Fibroblast of lung (primary cell): Measurements from ENCODE around the gene FBN3. TPM values are rescaled to one million over a fixed set of nuclear protein-coding genes. Genes with fewer than 3 reads are reported as not detected.

Experiments used
- DNase-seq, 2 donors: peaks; one replicate each; pipeline versions ENCODE4 v3.0.0 to v3.0.0-alpha.2; 2010; ENCODE audit warnings: low read depth in 2 of 2
- H2AFZ ChIP-seq: 2 replicates; pipeline ENCODE4 v1.5.1; 2012; ENCODE audit warnings: low read length, control low read depth, inconsistent platforms
- H3K27ac ChIP-seq: 2 replicates; pipeline ENCODE4 v1.5.1; 2011; ENCODE audit warnings: low read length, control low read depth; ENCODE audit not compliant: insufficient read depth
- H3K27me3 ChIP-seq: 2 replicates; pipeline ENCODE4 v1.5.1; 2011; ENCODE audit warnings: mild to moderate bottlenecking, low read length; ENCODE audit not compliant: control insufficient read depth, insufficient read depth
- H3K36me3 ChIP-seq: 2 replicates; pipeline ENCODE4 v1.5.1; 2011; ENCODE audit warnings: low read length; ENCODE audit not compliant: control insufficient read depth, insufficient read depth
- H3K4me1 ChIP-seq: 2 replicates; pipeline ENCODE4 v1.5.1; 2011; ENCODE audit warnings: low read length; ENCODE audit not compliant: control insufficient read depth, insufficient read depth; ENCODE audit errors: extremely low read depth
- H3K4me2 ChIP-seq: 2 replicates; pipeline ENCODE4 v1.5.1; 2011; ENCODE audit warnings: low read length, control low read depth; ENCODE audit not compliant: insufficient read depth; ENCODE audit errors: extremely low read depth
- H3K4me3 ChIP-seq, 4 experiments: fragments of 200-600 bp in 1 of 4; sonication (generic) in 1 of 4; replicated peaks in 1 of 4; 2 replicates each; pipeline ENCODE4 v1.5.1; 2011 to 2016; ENCODE audit warnings: low read length in 4 of 4, low read depth in 3 of 4, mild to moderate bottlenecking in 3 of 4, control low read depth in 2 of 4, inconsistent platforms in 1 of 4, mixed read lengths in 1 of 4; ENCODE audit not compliant: insufficient read depth in 1 of 4; ENCODE audit errors: control extremely low read depth in 1 of 4
- H3K79me2 ChIP-seq: 2 replicates; pipeline ENCODE4 v1.5.1; 2012; ENCODE audit warnings: mild to moderate bottlenecking, low read length, inconsistent platforms; ENCODE audit not compliant: control insufficient read depth, insufficient read depth
- H3K9ac ChIP-seq: 2 replicates; pipeline ENCODE4 v1.5.1; 2011; ENCODE audit warnings: mild to moderate bottlenecking, low read length, control low read depth; ENCODE audit not compliant: insufficient read depth
- H3K9me3 ChIP-seq: 2 replicates; pipeline ENCODE4 v1.5.1; 2012; ENCODE audit warnings: low read depth, low read length; ENCODE audit not compliant: control insufficient read depth, insufficient read depth
- H4K20me1 ChIP-seq: 2 replicates; pipeline ENCODE4 v1.5.1; 2011; ENCODE audit warnings: low read length; ENCODE audit not compliant: control insufficient read depth, insufficient read depth; ENCODE audit errors: extremely low read depth
- CTCF ChIP-seq, 2 donors: IDR thresholded peaks in 1 of 2; conservative IDR thresholded peaks in 1 of 2; 1 replicate in 1 of 2; 2 replicates in 1 of 2; pipeline ENCODE4 v1.5.1; 2011 to 2012; ENCODE audit warnings: low read length in 2 of 2, control low read depth in 1 of 2, inconsistent platforms in 1 of 2, low read depth in 1 of 2, mild to moderate bottlenecking in 1 of 2
- EZH2 ChIP-seq: IDR thresholded peaks from 2 replicates; pipeline ENCODE4 v1.5.1; 2012; ENCODE audit warnings: low read length, control low read depth, mild to moderate bottlenecking; ENCODE audit errors: missing control alignments
- polyA plus RNA-seq, 2 donors: library from polyadenylated mRNA; depleted of rRNA in 1 of 2; stranded (reverse) in 1 of 2; unstranded in 1 of 2; fragments of >200 nt; gene quantifications; 2 replicates each; pipeline ENCODE4 v1.2.1, GENCODE V29; 2011 to 2012; ENCODE audit warnings: missing spikeins in 1 of 2
- total RNA-seq: library from RNA; depleted of rRNA; stranded (reverse); fragments of >200 nt; gene quantifications from 2 replicates; pipeline ENCODE4 v1.2.1, GENCODE V29; 2014

FBN3 gene
- total and polyA plus RNA-seq, 2 donors (not counting 1 experiment from before 2014, with no cell fraction given) = under 0.01 TPM; not detected in 1

- no peak overlapping the region for H3K4me2 ChIP-seq
- H3K9ac ChIP-seq = no peak overlapping the region
- DNase-seq = no peak
- H3K79me2 ChIP-seq = no peaks in the 10 kb centered on the region
- no peak overlapping the region for H2AFZ ChIP-seq
- no peaks in the 10 kb centered on the region for H3K9me3 ChIP-seq
- no peak overlapping the region for H3K4me3 ChIP-seq
- no peaks in the 10 kb centered on the region for H3K4me1 ChIP-seq
- H3K36me3 ChIP-seq = no peaks in the 10 kb centered on the region
- TF ChIP-seq EZH2 = no peak
- no peak for TF ChIP-seq CTCF (conservative IDR thresholded peaks at IDR 0.05 in 1 of 2, IDR thresholded peaks at IDR 0.05 in 1 of 2; ENCODE audit: low read depth in 1 of 2, low read length in 2 of 2)
- no peak overlapping the region for H3K27ac ChIP-seq
- H4K20me1 ChIP-seq = no peaks in the 10 kb centered on the region
- H3K27me3 ChIP-seq = peaks cover 11% of the 10 kb centered on the region
These were observed 2.3 kb upstream of the FBN3 start for GRCh38 chr19:8151767-8152035.

- no peak for TF ChIP-seq EZH2
- TF ChIP-seq CTCF (conservative IDR thresholded peaks at IDR 0.05 in 1 of 2, IDR thresholded peaks at IDR 0.05 in 1 of 2; ENCODE audit: low read depth in 1 of 2, low read length in 2 of 2) = no peak
- H4K20me1 ChIP-seq = no peaks in the 10 kb centered on the region
- no peak overlapping the region for H2AFZ ChIP-seq
- H3K9me3 ChIP-seq = no peaks in the 10 kb centered on the region
- H3K4me1 ChIP-seq = no peaks in the 10 kb centered on the region
- no peaks in the 10 kb centered on the region for H3K79me2 ChIP-seq
- no peak overlapping the region for H3K9ac ChIP-seq
- H3K36me3 ChIP-seq = no peaks in the 10 kb centered on the region
- no peak overlapping the region for H3K27ac ChIP-seq
- peaks cover 11% of the 10 kb centered on the region for H3K27me3 ChIP-seq
- DNase-seq = no peak
- H3K4me3 ChIP-seq = no peak overlapping the region
- H3K4me2 ChIP-seq = no peak overlapping the region
These were observed 1.8 kb upstream of the FBN3 start for GRCh38 chr19:8150998-8151766.

GRCh38 chr19:8150178-8150865 lies 930 bp upstream of the FBN3 start:
- Histone ChIP-seq H3K27ac (no peak overlapping the region), H4K20me1 (no peaks in the 10 kb centered on the region), H2AFZ (no peak overlapping the region), H3K4me3 (no peak overlapping the region), H3K4me1 (no peaks in the 10 kb centered on the region), H3K27me3 (peaks cover 11% of the 10 kb centered on the region), H3K4me2 (no peak overlapping the region), H3K36me3 (no peaks in the 10 kb centered on the region), H3K9me3 (no peaks in the 10 kb centered on the region), H3K9ac (no peak overlapping the region), H3K79me2 (no peaks in the 10 kb centered on the region)
- DNase-seq = no peak
- TF ChIP-seq CTCF (conservative IDR thresholded peaks at IDR 0.05 in 1 of 2, IDR thresholded peaks at IDR 0.05 in 1 of 2; ENCODE audit: low read depth in 1 of 2, low read length in 2 of 2) (no peak), EZH2 (no peak)
